Liver (tissue), 9 donors: ENCODE results near the gene ANKRD13D. TPM values are rescaled to one million over a fixed set of nuclear protein-coding genes. Genes with fewer than 3 reads are reported as not detected.

Experiments
- DNase-seq: peaks from one replicate; pipeline ENCODE4 v3.0.0-alpha.2; 2017; ENCODE audit warnings: low spot score
- H3K27ac ChIP-seq, 2 donors: one replicate each; pipeline ENCODE4 v1.7.0; 2013; ENCODE audit warnings: inconsistent platforms in 2 of 2, low read length in 2 of 2, control low read depth in 1 of 2, low read depth in 1 of 2, mild to moderate bottlenecking in 1 of 2
- H3K27me3 ChIP-seq, 4 donors: one replicate each; pipeline versions ENCODE4 v1.6.1 to v1.7.0; 2013; ENCODE audit warnings: low read length in 3 of 4, inconsistent platforms in 1 of 4, mild to moderate bottlenecking in 1 of 4, moderate library complexity in 1 of 4; ENCODE audit not compliant: control insufficient read depth in 4 of 4, insufficient read depth in 4 of 4
- H3K36me3 ChIP-seq, 4 donors: one replicate each; pipeline versions ENCODE4 v1.6.1 to v1.7.0; 2013; ENCODE audit warnings: low read length in 3 of 4, mild to moderate bottlenecking in 3 of 4, low read depth in 1 of 4, moderate library complexity in 1 of 4; ENCODE audit not compliant: control insufficient read depth in 4 of 4, insufficient read depth in 3 of 4
- H3K4me1 ChIP-seq, 4 donors: one replicate each; pipeline versions ENCODE4 v1.6.1 to v1.7.0; 2013; ENCODE audit warnings: low read length in 3 of 4, mild to moderate bottlenecking in 3 of 4, moderate library complexity in 1 of 4; ENCODE audit not compliant: control insufficient read depth in 4 of 4, insufficient read depth in 4 of 4
- H3K4me3 ChIP-seq, 3 donors: one replicate each; pipeline versions ENCODE4 v1.6.1 to v1.7.0; 2013; ENCODE audit warnings: low read length in 3 of 3, control low read depth in 1 of 3, low read depth in 1 of 3, mild to moderate bottlenecking in 1 of 3
- H3K9ac ChIP-seq, 2 donors: one replicate each; pipeline ENCODE4 v1.7.0; 2013; ENCODE audit warnings: low read length in 2 of 2, mild to moderate bottlenecking in 2 of 2, moderate library complexity in 2 of 2, control low read depth in 1 of 2, low read depth in 1 of 2
- H3K9me3 ChIP-seq, 4 donors: one replicate each; pipeline versions ENCODE4 v1.6.1 to v1.7.0; 2013; ENCODE audit warnings: low read length in 3 of 4; ENCODE audit not compliant: control insufficient read depth in 4 of 4
- EGR1 ChIP-seq, 2 donors: IDR thresholded peaks; 2 replicates each; pipeline ENCODE4 v1.6.1; 2016 to 2018; ENCODE audit warnings: antibody characterized with exemption in 2 of 2, low read depth in 2 of 2
- FOXA2 ChIP-seq: IDR thresholded peaks from 2 replicates; pipeline ENCODE4 v1.6.1; 2016; ENCODE audit warnings: antibody characterized with exemption
- GABPA ChIP-seq, 2 donors: IDR thresholded peaks in 1 of 2; conservative IDR thresholded peaks in 1 of 2; 2 replicates each; pipeline ENCODE4 v1.6.1; 2016; ENCODE audit warnings: antibody characterized with exemption in 2 of 2, mild to moderate bottlenecking in 1 of 2, moderate library complexity in 1 of 2
- JUND ChIP-seq, 2 donors: IDR thresholded peaks; 2 replicates each; pipeline ENCODE4 v1.6.1; 2016; ENCODE audit warnings: antibody characterized with exemption in 2 of 2
- MAX ChIP-seq: IDR thresholded peaks from 2 replicates; pipeline ENCODE4 v1.6.1; 2016; ENCODE audit warnings: antibody characterized with exemption
- RAD21 ChIP-seq, 2 donors: IDR thresholded peaks; 2 replicates each; pipeline ENCODE4 v1.6.1; 2016; ENCODE audit warnings: antibody characterized with exemption in 2 of 2, mild to moderate bottlenecking in 2 of 2
- RXRA ChIP-seq, 2 donors: IDR thresholded peaks; 2 replicates each; pipeline ENCODE4 v1.6.1; 2017 to 2018; ENCODE audit warnings: antibody characterized with exemption in 2 of 2, mild to moderate bottlenecking in 1 of 2
- YY1 ChIP-seq: IDR thresholded peaks from 2 replicates; pipeline ENCODE4 v1.6.1; 2016; ENCODE audit warnings: antibody characterized with exemption, mild to moderate bottlenecking
- WGBS: extraction: QIAGEN DNeasy Blood & Tissue Kit; methylation state at CpG from one replicate; pipeline ENCODE4 v1.1.7; 2013; 5-methylcytosine and 5-hydroxymethylcytosine counted together
- polyA plus RNA-seq, 2 donors: library from polyadenylated mRNA; stranded (reverse) in 1 of 2; unstranded in 1 of 2; fragments of 200-250 nt in 1 of 2; fragments of >200 nt in 1 of 2; fragmentation: Nextera tagmentation in 1 of 2; extraction: Ambion mirVana in 1 of 2; gene quantifications; one replicate each; pipeline versions ENCODE4 v1.2.1 to v1.2.3, GENCODE V29; 2013 to 2015
- total RNA-seq, 2 donors: library from RNA; depleted of rRNA; stranded (reverse); fragments of >200 nt; gene quantifications; one replicate each; pipeline ENCODE4 v1.2.3, GENCODE V29; 2014
- TF ChIP-seq, protein P1 (sequence below): IDR thresholded peaks from 2 replicates; pipeline ENCODE4 v1.6.1; 2016; ENCODE audit warnings: antibody characterized with exemption
- donor health status: healthy.
- donor health status: healthy.
- donor health status: healthy.
- donor health status: healthy.
- donor health status: healthy.

Gene ANKRD13D
- total and polyA plus RNA-seq, 4 donors = 5.5 to 15.0 (median 5.9) TPM

GRCh38 chr11:67312187-67313021, 23.3 kb downstream of the ANKRD13D start:
- Histone ChIP-seq H3K9ac (no peak overlapping the region), H3K4me3 (no peak overlapping the region), H3K27ac (peak overlapping the region in 1 of 2 donors; percentile 10), H3K4me1 (peaks cover 0 to 4% (median under 1%) of the 10 kb centered on the region in 4 donors), H3K36me3 (peaks cover 5 to 10% (median 6%) of the 10 kb centered on the region in 4 donors), H3K9me3 (no peaks in the 10 kb centered on the region), H3K27me3 (no peaks in the 10 kb centered on the region)
- WGBS = 71% methylated on average over 22 of the region's 22 CpGs
- DNase-seq = no peak
- TF ChIP-seq, protein P1, sequence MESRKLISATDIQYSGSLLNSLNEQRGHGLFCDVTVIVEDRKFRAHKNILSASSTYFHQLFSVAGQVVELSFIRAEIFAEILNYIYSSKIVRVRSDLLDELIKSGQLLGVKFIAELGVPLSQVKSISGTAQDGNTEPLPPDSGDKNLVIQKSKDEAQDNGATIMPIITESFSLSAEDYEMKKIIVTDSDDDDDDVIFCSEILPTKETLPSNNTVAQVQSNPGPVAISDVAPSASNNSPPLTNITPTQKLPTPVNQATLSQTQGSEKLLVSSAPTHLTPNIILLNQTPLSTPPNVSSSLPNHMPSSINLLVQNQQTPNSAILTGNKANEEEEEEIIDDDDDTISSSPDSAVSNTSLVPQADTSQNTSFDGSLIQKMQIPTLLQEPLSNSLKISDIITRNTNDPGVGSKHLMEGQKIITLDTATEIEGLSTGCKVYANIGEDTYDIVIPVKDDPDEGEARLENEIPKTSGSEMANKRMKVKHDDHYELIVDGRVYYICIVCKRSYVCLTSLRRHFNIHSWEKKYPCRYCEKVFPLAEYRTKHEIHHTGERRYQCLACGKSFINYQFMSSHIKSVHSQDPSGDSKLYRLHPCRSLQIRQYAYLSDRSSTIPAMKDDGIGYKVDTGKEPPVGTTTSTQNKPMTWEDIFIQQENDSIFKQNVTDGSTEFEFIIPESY = no peak
- TF ChIP-seq GABPA (IDR thresholded peaks at IDR 0.05 in 1 of 2, conservative IDR thresholded peaks at IDR 0.05 in 1 of 2) (no peak), RXRA (IDR thresholded peaks at IDR 0.05) (no peak), MAX (no peak), YY1 (no peak), RAD21 (IDR thresholded peaks at IDR 0.05) (no peak)

DNA sequence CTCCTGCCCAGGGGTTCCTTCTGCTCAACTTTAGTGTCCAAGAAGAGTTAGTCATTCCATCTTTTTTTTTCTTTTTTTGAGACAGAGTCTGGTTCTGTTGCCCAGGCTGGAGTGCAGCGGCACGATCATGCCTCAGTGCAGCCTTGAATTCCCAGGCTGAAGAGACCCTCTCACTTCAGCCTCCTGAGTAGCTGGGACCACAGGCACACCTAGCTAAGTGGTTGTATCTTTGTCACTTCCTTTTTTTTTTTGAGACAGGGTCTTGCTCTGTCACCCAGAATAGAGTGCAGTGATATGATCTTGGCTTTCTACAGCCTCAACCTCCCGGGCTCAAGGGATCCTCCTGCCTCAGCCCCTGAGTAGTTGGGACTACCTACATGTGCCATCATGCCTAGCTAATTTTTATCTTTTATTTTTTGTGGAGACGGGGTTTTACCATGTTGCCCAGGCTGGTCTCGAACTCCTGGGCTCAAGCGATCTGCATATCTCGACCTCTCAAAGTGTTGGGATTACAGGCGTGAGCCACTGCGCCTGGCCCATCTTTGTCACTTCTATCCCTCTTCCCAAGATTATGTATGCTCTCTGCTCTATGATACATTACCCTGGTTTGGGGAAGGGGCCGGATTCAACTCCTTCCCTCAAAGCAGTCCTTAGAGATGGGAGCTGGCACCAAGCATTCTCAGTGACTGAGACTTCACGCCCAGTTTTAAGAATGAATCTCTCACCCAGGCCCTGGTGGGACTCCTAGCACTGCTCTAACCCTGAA, 24.2 kb downstream of the ANKRD13D start:
- Histone ChIP-seq H3K4me3 (no peak overlapping the region), H3K4me1 (peaks cover 1 to 8% (median 3%) of the 10 kb centered on the region in 4 donors), H3K9me3 (no peaks in the 10 kb centered on the region), H3K27ac (no peak overlapping the region), H3K9ac (no peak overlapping the region), H3K27me3 (no peaks in the 10 kb centered on the region), H3K36me3 (peaks cover 4 to 10% (median 6%) of the 10 kb centered on the region in 4 donors)
- WGBS = 93% methylated on average over 11 of the region's 11 CpGs
- DNase-seq = no peak
- TF ChIP-seq RAD21 (IDR thresholded peaks at IDR 0.05) = no peak
- TF ChIP-seq FOXA2 = no peak
- TF ChIP-seq EGR1 (IDR thresholded peaks at IDR 0.05; ENCODE audit: low read depth in 2 of 2) = no peak

DNA sequence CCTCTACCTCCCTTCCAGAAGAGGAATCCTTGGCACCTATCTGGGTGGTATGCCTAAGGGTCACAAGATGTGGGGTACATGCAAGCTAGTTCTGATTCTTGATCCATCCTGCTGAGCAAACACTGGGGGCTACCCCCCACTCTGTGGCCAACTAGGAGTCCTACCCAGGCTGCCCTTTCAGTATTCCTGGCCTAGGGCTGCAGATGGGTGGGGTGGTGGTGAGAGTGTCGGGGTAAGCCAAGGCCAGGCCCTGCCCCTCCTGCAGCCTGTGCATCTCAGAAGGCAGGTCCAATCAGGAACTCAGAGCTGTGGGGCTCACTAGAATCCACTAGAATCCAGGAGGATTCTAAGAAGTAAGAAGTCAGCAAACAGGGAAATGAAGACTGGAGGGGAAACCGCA, 25.1 kb downstream of the ANKRD13D start:
- no peak overlapping the region for H3K27ac ChIP-seq
- TF ChIP-seq YY1 (no peak), JUND (IDR thresholded peaks at IDR 0.05) (no peak)
- no peak overlapping the region for H3K4me3 ChIP-seq
- 97% methylated on average over 2 of the region's 2 CpGs for WGBS
- H3K36me3 ChIP-seq = peaks cover 2 to 6% (median 3%) of the 10 kb centered on the region in 4 donors
- H3K27me3 ChIP-seq = no peaks in the 10 kb centered on the region
- H3K4me1 ChIP-seq = peaks cover 1 to 12% (median 5%) of the 10 kb centered on the region in 4 donors
- no peaks in the 10 kb centered on the region for H3K9me3 ChIP-seq
- no peak overlapping the region for H3K9ac ChIP-seq
- DNase-seq = no peak
